HEK293 (cell line): ENCODE results near the gene KIF2C.

Source experiments
- CTCF ChIA-PET: fragments of 350-600 bp; formaldehyde crosslinking; extraction: SDS; loops from one replicate; lab custom pipeline; 2021; ENCODE audit warnings: antibody characterized with exemption; lab: Yijun Ruan, JAX
- POLR2A ChIA-PET: fragments of 300-600 bp; formaldehyde crosslinking; extraction: SDS; loops from one replicate; lab custom pipeline; 2020; ENCODE audit warnings: antibody characterized with exemption, inconsistent platforms; lab: Yijun Ruan, JAX
- H3K27ac ChIP-seq: fragments of 200-500 bp; sonication (Bioruptor generic); 2 replicates; pipeline ENCODE4 v1.5.1; 2014; ENCODE audit warnings: low read depth, low read length, control low read depth, inconsistent platforms; ENCODE audit errors: extremely low read depth
- H3K36me3 ChIP-seq, 2 experiments: fragments of 200-500 bp in 1 of 2; sonication (Bioruptor generic) in 1 of 2; 1 replicate in 1 of 2; 2 replicates in 1 of 2; pipeline ENCODE4 v1.5.1; 2014 to 2017; ENCODE audit warnings: inconsistent platforms in 2 of 2, low read length in 2 of 2; ENCODE audit not compliant: control insufficient read depth in 2 of 2, insufficient read depth in 1 of 2
- H3K4me1 ChIP-seq: fragments of 200-500 bp; sonication (Bioruptor generic); 2 replicates; pipeline ENCODE4 v1.5.1; 2014; ENCODE audit warnings: mild to moderate bottlenecking, low read length, inconsistent platforms; ENCODE audit not compliant: control insufficient read depth, insufficient read depth
- H3K4me3 ChIP-seq: 2 replicates; pipeline ENCODE4 v1.5.1; 2011; ENCODE audit warnings: low read depth, mild to moderate bottlenecking, control low read depth, low read length, moderate library complexity
- H3K9me3 ChIP-seq: fragments of 200-500 bp; sonication (Bioruptor generic); 2 replicates; pipeline ENCODE4 v1.5.1; 2014; ENCODE audit warnings: low read depth, low read length, inconsistent platforms; ENCODE audit not compliant: control insufficient read depth, insufficient read depth
- KLF1 ChIP-seq: fragments of 450-650 bp; formaldehyde crosslinking; IDR thresholded peaks from 2 replicates; pipeline ENCODE4 v1.5.1; 2016; ENCODE audit warnings: missing biosample characterization, missing genetic modification characterization
- SP7 ChIP-seq: fragments of 450-650 bp; formaldehyde crosslinking; IDR thresholded peaks from 2 replicates; pipeline ENCODE4 v1.5.1; 2016; ENCODE audit warnings: missing biosample characterization, missing genetic modification characterization
- ZBTB20 ChIP-seq: fragments of 450-650 bp; formaldehyde crosslinking; IDR thresholded peaks from 2 replicates; pipeline ENCODE4 v1.5.1; 2016; ENCODE audit warnings: missing biosample characterization, missing genetic modification characterization
- ZFP69B ChIP-seq: fragments of 450-650 bp; formaldehyde crosslinking; IDR thresholded peaks from 2 replicates; pipeline ENCODE4 v1.5.1; 2016; ENCODE audit warnings: missing biosample characterization, missing genetic modification characterization
- ZNF175 ChIP-seq: fragments of 450-650 bp; formaldehyde crosslinking; IDR thresholded peaks from 2 replicates; pipeline ENCODE4 v1.5.1; 2016; ENCODE audit warnings: missing biosample characterization, missing genetic modification characterization
- ZNF221 ChIP-seq: fragments of 450-650 bp; formaldehyde crosslinking; IDR thresholded peaks from 2 replicates; pipeline ENCODE4 v1.5.1; 2017; ENCODE audit warnings: missing biosample characterization, missing genetic modification characterization, borderline replicate concordance
- ZNF292 ChIP-seq: fragments of 450-650 bp; formaldehyde crosslinking; IDR thresholded peaks from 2 replicates; pipeline ENCODE4 v1.5.1; 2016; ENCODE audit warnings: low read depth, missing biosample characterization, missing genetic modification characterization, borderline replicate concordance
- ZNF354C ChIP-seq: fragments of 450-650 bp; formaldehyde crosslinking; IDR thresholded peaks from 2 replicates; pipeline ENCODE4 v1.5.1; 2016; ENCODE audit warnings: missing biosample characterization, missing genetic modification characterization, low read depth, borderline replicate concordance
- ZNF366 ChIP-seq: fragments of 450-650 bp; formaldehyde crosslinking; conservative IDR thresholded peaks from 2 replicates; pipeline ENCODE4 v1.5.1; 2016; ENCODE audit warnings: missing biosample characterization, missing genetic modification characterization
- ZNF514 ChIP-seq: fragments of 450-650 bp; formaldehyde crosslinking; IDR thresholded peaks from 2 replicates; pipeline ENCODE4 v1.5.1; 2016; ENCODE audit warnings: missing biosample characterization, missing genetic modification characterization
- ZNF529 ChIP-seq: fragments of 450-650 bp; formaldehyde crosslinking; IDR thresholded peaks from 2 replicates; pipeline ENCODE4 v1.5.1; 2017; ENCODE audit warnings: missing genetic modification characterization, missing biosample characterization; ENCODE audit not compliant: insufficient replicate concordance
- ZNF600 ChIP-seq: fragments of 450-650 bp; formaldehyde crosslinking; IDR thresholded peaks from 2 replicates; pipeline ENCODE4 v1.5.1; 2016; ENCODE audit warnings: missing biosample characterization, missing genetic modification characterization
- ZNF629 ChIP-seq: fragments of 450-650 bp; formaldehyde crosslinking; IDR thresholded peaks from 2 replicates; pipeline ENCODE4 v1.5.1; 2017; ENCODE audit warnings: missing biosample characterization, missing genetic modification characterization
- ZNF658 ChIP-seq: fragments of 450-650 bp; formaldehyde crosslinking; IDR thresholded peaks from 2 replicates; pipeline ENCODE4; 2016; ENCODE audit warnings: missing biosample characterization, missing genetic modification characterization
- ZNF830 ChIP-seq: fragments of 450-650 bp; IDR thresholded peaks from 2 replicates; pipeline ENCODE4 v1.5.0; 2018; ENCODE audit warnings: missing biosample characterization, missing genetic modification characterization, low read depth, mild to moderate bottlenecking, moderate library complexity
- ZNF843 ChIP-seq: fragments of 450-650 bp; formaldehyde crosslinking; IDR thresholded peaks from 2 replicates; pipeline ENCODE4 v1.5.1; 2016; ENCODE audit warnings: missing biosample characterization, missing genetic modification characterization
- TF ChIP-seq, protein P1 (sequence below): fragments of 450-650 bp; formaldehyde crosslinking; IDR thresholded peaks from 2 replicates; pipeline ENCODE4 v1.5.1; 2017; ENCODE audit warnings: missing biosample characterization, missing genetic modification characterization
- TF ChIP-seq, protein P2 (sequence below): IDR thresholded peaks from 2 replicates; pipeline ENCODE4 v1.6.1; 2011; ENCODE audit warnings: mild to moderate bottlenecking, low read depth, low read length, borderline replicate concordance
- TF ChIP-seq, protein P3 (sequence below): fragments of 450-650 bp; formaldehyde crosslinking; IDR thresholded peaks from 2 replicates; pipeline ENCODE4 v1.5.1; 2016; ENCODE audit warnings: missing biosample characterization, missing genetic modification characterization, borderline replicate concordance
- TF ChIP-seq, protein P4 (sequence below): fragments of 450-650 bp; formaldehyde crosslinking; IDR thresholded peaks from 2 replicates; pipeline ENCODE4 v1.5.1; 2016; ENCODE audit warnings: missing biosample characterization, missing genetic modification characterization

KIF2C gene

DNA sequence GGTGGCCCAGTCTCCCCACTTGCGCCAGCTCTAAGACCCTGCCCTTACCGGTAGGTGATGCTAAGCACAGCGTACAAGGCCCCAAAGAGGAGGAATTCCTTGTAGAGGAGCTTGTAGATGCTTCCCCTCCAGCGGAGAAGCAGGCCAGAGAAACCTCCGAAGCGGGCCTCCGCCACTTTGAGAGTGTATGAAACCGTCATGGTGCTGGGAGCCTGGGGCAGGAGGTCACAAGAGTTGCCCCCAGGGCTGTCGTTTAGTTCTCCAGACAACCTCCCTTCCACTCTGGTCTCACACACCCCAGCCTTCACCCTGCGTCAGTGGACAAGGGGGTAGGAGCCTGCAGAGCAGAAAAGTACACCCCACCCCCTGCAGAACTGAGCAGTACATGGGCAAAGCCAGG is 47.9 kb downstream of the KIF2C start:
- H3K9me3 ChIP-seq, result no peaks in the 10 kb centered on the region
- TF ChIP-seq, protein P1, sequence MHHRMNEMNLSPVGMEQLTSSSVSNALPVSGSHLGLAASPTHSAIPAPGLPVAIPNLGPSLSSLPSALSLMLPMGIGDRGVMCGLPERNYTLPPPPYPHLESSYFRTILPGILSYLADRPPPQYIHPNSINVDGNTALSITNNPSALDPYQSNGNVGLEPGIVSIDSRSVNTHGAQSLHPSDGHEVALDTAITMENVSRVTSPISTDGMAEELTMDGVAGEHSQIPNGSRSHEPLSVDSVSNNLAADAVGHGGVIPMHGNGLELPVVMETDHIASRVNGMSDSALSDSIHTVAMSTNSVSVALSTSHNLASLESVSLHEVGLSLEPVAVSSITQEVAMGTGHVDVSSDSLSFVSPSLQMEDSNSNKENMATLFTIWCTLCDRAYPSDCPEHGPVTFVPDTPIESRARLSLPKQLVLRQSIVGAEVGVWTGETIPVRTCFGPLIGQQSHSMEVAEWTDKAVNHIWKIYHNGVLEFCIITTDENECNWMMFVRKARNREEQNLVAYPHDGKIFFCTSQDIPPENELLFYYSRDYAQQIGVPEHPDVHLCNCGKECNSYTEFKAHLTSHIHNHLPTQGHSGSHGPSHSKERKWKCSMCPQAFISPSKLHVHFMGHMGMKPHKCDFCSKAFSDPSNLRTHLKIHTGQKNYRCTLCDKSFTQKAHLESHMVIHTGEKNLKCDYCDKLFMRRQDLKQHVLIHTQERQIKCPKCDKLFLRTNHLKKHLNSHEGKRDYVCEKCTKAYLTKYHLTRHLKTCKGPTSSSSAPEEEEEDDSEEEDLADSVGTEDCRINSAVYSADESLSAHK (tag by site-specific recombination), result peak; percentile 73
- no peak for TF ChIP-seq ZNF843
- TF ChIP-seq, all 188 proteins: peak for 1
- ChIA-PET CTCF (interaction anchor here (0.5 to 2.3 kb wide), 7 partner anchors 12 to 702 kb away, joined by 3 to 11 read pairs (median 4); partner anchors contain the start of genes RNU5D-1 and RPS8), POLR2A (interaction anchor here (1.0 to 5.6 kb wide), 5 partner anchors 12 to 516 kb away, joined by 4 to 41 read pairs (median 6); partner anchors contain the start of genes HECTD3, PLK3, RPS8 and UROD)
- H3K4me3 ChIP-seq, result no peak overlapping the region
- no peak overlapping the region for H3K27ac ChIP-seq
- no peaks in the 10 kb centered on the region for H3K36me3 ChIP-seq
- 0 out of 2 replicates have a peak, but pooled peaks cover 2% of the 10 kb centered on the region for H3K4me1 ChIP-seq

DNA sequence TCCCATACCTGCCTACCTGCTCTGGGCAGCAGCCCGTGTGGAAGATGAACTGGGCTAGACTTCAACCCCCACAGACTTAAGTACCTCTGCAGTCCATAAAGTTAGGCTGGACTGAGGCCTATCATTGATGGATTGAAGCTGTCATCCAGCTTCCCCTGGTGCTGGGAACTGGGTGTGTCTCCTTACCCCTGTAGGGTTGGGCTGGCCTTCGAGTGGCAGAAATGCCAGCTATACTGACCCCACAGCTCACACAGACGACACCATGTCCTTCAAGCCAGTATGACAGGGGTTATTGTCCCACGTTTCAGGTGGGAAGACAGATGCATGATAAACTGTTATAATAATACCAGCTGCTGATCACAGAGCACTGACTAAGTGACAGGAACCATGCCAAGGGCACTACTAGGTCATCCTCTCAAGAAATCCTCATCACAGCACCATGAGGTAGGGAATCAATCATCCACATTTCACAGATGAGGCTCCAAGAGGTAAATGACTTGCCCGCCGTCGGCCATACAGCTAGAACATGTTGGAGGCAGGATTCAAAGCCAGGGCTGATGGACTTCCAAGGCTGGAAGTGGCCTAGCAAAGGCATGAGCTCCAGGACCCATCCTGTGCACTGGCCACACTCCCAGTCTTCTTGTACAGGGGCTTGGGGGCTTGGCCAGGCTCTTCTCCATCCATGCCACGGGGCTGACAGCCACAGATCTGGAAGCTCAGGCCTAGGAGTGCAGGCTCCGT is 48.7 kb downstream of the KIF2C start, which contains the start of gene BEST4:
TSS of gene BEST4 (minus strand) at position 51 of the 741 bp plus-strand sequence. CDS start 465 bp downstream, outside the sequence.
- Histone ChIP-seq H3K27ac (no peak within 1 kb of the TSS), H3K4me3 (no peak within 1 kb of the TSS), H3K4me1 (0 out of 2 replicates have a peak, but pooled peaks cover 2% of the 10 kb centered on the region), H3K9me3 (no peaks in the 10 kb centered on the region), H3K36me3 (no peaks in the 10 kb centered on the region)
- CTCF ChIA-PET, result interaction anchor here (0.5 to 2.3 kb wide), 6 partner anchors 9 to 515 kb away, joined by 3 to 11 read pairs (median 4); partner anchors contain the start of genes RNU5D-1 and RPS8
- no peak for TF ChIP-seq ZNF292 (tag by site-specific recombination)
- TF ChIP-seq ZNF514, result no peak
- peak; percentile 58 for TF ChIP-seq ZBTB20
- TF ChIP-seq ZNF830 (tag by site-specific recombination), result no peak
- POLR2A ChIA-PET, result interaction anchor here (0.5 to 5.6 kb wide), 7 partner anchors 13 to 69 kb away, joined by 3 to 41 read pairs (median 3); partner anchors contain the start of genes BTBD19, PTCH2 and RPS8

DNA sequence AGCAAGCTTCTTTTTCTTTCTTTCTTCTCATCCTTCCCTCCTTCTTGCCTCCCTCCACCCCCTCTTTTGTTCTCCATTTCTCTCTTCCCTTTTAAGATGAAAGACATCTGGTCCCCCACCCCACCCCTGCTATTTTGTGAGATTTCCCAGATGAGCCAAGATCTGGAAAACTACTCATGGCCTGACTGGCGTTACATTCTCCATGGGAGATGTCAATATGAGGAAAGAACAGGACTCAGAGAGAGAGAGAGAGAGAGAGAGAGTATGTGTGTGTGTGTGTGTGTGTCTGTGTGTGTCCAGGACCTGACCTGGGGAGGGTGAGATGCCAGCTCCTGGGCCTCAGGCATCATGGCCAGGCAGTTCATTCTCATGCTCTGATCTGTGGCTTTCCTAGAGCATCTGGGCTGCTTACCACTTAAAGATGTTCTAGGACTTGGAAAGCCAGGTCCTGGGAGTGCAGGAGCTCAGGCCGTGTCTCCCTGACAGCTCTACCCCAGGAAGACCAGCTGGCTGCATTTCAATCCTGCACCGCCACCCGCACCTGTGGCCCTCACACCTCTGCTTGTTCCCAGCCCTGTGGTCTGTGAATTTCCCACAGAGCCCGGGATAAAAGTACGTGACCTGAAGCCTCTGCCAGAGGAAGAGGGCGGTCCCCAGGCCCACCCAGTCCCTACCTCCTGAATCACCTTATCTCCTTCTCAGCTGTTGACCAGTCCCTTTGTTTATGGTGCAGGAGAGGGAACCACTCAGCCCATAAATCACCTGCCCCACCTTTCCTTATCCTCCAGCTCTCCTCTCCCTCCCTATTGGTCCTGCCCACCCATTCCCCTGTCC is 51.5 kb downstream of the KIF2C start:
- POLR2A ChIA-PET, result interaction anchor here (0.8 to 5.6 kb wide), 4 partner anchors 9 to 221 kb away, joined by 3 to 41 read pairs (median 6); partner anchors contain the start of genes HECTD3, PLK3, RPS8 and UROD
- CTCF ChIA-PET, result interaction anchor here (1.0 to 1.3 kb wide), 2 partner anchors 9 to 17 kb away, joined by 4 to 8 read pairs; partner anchors contain the start of genes BTBD19 and PLK3
- no peaks in the 10 kb centered on the region for H3K9me3 ChIP-seq
- H3K36me3 ChIP-seq, result no peaks in the 10 kb centered on the region
- H3K27ac ChIP-seq, result no peak overlapping the region
- no peak overlapping the region for H3K4me3 ChIP-seq
- H3K4me1 ChIP-seq, result no peaks in the 10 kb centered on the region
- TF ChIP-seq, protein P2, sequence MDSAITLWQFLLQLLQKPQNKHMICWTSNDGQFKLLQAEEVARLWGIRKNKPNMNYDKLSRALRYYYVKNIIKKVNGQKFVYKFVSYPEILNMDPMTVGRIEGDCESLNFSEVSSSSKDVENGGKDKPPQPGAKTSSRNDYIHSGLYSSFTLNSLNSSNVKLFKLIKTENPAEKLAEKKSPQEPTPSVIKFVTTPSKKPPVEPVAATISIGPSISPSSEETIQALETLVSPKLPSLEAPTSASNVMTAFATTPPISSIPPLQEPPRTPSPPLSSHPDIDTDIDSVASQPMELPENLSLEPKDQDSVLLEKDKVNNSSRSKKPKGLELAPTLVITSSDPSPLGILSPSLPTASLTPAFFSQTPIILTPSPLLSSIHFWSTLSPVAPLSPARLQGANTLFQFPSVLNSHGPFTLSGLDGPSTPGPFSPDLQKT, result no peak
- TF ChIP-seq ZNF175 (tag by site-specific recombination) (no peak), SP7 (tag by site-specific recombination) (peak; percentile 61; the same call in 1 of the 2 replicates), ZNF354C (no peak), ZNF529 (tag by site-specific recombination) (no peak), ZFP69B (tag by site-specific recombination) (no peak), ZNF366 (tag by site-specific recombination) (peak; percentile 30; the same call in 1 of the 2 replicates), ZNF600 (tag by site-specific recombination) (0 out of 2 replicates have a peak, but pooled peaks have one; percentile 42), ZNF221 (no peak), ZNF658 (tag by site-specific recombination) (no peak), KLF1 (peak; percentile 95), ZNF629 (tag by site-specific recombination) (no peak)
- TF ChIP-seq, protein P3, sequence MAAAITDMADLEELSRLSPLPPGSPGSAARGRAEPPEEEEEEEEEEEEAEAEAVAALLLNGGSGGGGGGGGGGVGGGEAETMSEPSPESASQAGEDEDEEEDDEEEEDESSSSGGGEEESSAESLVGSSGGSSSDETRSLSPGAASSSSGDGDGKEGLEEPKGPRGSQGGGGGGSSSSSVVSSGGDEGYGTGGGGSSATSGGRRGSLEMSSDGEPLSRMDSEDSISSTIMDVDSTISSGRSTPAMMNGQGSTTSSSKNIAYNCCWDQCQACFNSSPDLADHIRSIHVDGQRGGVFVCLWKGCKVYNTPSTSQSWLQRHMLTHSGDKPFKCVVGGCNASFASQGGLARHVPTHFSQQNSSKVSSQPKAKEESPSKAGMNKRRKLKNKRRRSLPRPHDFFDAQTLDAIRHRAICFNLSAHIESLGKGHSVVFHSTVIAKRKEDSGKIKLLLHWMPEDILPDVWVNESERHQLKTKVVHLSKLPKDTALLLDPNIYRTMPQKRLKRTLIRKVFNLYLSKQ (tag by site-specific recombination), result no peak
- TF ChIP-seq, protein P4, sequence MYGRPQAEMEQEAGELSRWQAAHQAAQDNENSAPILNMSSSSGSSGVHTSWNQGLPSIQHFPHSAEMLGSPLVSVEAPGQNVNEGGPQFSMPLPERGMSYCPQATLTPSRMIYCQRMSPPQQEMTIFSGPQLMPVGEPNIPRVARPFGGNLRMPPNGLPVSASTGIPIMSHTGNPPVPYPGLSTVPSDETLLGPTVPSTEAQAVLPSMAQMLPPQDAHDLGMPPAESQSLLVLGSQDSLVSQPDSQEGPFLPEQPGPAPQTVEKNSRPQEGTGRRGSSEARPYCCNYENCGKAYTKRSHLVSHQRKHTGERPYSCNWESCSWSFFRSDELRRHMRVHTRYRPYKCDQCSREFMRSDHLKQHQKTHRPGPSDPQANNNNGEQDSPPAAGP (tag by site-specific recombination), result peak; percentile 98
